Fibroblast of upper back skin (primary cell): ENCODE data around the gene CUX1.

Experiments used
- DNase-seq: peaks from one replicate; pipeline ENCODE4 v3.0.0-alpha.2; 2013

CUX1 gene

DNA sequence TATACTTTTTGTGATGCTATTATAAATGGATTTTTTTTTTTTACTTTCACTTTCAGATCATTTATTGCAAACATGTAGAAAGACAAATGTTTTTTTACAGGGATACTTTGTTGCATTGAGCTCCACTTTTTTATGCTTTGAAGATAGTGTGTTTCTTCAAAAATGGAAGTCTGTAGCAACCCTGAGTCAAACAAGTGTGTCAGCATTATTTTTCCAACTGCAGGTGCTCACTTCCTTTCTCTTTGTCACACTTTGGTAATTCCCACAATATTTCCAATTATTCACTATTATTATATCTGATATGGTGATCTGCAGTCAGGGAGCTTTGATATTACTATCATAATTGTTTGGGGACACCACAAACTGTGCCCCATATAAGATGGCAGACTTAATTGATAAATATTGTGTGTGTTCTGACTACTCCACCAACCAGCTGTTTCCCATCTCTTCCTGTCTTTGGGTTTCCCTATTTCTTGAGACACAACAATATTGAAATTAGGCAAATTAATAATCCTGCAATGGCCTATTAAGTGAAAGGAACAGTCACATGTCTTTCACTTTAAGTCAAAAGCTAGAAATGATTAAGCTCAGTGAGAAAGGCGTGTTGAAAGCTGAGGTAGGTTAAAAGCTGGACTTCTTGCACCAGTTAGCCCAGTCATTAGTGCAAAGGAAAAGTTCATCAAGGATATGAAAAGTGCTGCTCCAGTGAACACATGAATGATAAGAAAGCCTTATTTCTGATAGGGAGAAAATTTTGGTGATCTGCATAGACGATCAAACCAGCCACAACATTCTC lies 238.0 kb downstream of the CUX1 start:
- DNase-seq = no peak

DNA sequence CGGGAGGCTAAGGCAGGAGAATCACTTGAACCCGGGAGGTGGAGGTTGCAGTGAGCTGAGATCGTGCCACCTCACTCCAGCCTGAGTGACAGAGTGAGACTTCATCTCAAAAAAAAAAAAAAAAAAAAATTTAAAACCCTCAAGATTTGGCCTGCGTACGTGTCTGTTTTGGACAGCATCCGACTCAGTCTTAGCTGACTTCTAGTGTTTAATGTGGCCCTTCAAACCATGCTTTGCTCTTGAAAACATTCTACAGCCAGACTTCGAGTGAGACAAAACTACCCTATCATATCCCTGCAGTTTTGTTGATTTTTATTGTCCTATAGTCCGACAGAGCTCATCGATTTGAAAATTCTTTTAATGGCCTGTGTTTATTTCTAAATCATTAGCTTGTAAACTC lies 242.1 kb downstream of the CUX1 start:
- DNase-seq = no peak

DNA sequence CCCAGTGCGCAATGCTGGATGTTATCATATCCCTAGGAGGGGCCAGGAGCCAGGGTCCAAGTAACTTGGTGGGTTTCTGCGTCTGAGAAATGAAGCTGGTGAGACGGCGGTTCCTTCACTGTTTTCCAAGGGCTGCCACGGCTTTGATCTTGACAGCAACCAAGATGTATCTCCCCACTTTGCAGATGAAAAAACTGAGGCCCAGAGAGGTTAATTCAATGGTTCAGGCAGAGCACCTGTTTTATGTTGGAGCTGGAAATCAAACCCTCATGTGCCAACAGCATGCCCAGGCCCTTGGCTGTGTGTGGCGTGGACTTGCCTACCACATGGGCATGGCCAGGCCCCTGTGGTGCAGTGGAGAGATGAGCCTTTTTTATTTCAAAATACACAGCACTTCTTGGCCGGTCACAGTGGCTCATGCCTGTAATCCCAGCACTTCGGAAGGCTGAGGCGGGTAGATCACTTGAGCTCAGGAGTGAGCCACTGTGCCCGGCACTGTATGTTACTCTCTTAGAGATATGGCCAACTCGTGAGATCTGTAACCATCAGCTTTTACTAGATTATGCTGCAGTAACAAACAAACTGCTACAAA lies 244.0 kb downstream of the CUX1 start:
- DNase-seq = no peak

DNA sequence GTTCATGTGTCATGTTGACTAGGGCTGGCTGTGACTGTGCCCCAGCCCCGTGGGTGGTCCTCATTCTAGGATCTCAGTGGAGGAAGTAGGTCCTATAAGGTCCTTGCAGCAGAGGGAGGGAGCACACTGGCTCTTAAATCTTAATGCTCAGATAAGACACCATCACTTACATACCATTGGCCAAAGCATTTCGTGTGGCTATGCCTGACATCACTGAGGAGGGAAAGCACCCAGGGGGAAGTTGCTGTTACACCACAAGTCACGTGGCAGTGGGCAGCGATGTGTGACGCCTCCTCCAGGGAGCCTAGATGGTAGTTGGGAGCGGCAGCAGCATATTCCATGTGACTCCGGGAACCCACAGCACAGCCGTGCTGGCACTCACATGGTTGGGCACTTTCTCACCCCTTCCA lies 244.6 kb downstream of the CUX1 start:
- no peak for DNase-seq

DNA sequence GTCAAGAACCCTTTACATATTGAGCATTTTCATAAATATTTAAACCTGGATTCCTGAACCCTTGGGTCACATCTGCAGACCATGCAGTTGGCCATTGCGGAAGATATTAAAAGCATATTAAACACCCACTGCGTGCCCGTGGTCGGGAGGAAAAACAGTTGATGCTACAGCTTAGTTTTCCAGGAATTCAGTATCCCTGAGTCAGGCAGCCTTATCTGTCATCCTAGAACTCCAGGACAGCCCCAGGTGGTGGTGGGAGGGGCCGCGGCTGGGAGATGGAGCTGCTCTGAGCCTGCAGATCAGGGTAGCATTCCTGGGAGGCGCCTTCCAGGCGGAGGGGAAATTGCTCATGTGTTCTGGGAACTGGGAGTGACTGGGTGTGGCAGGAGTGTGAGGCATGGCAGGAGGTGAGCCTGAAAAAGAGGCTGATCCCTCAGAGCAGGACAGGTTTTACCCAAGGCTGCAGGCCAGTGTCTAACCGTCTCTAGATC lies 246.3 kb downstream of the CUX1 start:
- peak; percentile 73 for DNase-seq

DNA sequence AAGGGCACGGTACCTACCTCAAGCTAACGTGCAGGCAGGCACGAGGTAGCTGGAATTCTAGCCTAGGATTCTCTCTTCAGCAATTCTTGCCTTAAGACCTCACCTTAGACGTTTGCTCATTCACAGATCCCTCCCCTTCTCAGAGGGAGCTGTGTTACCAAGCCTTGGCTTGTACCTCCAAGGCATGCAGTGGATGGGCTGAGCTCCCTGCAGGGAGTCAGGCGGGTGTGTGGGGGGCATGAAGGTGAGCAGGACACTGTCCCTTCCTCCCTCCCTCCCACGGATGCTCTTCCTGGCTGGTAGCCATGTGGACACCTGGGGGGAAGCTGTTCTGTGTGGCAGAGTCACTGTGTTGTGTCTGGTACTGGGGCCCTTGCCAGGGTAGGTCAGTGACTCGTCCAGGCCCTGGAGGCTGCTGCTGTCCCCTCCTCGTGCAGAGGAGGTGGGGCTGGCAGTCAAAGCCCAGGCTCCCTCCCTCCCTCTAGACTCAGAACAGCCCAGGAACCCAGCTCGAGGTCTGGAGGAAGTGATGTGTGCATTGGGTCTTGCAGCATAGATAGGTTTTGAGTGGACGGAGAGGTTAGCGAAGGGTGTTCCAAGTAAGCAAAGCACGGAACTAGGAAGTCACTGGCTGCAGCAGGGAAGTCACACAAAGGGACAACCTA lies 247.1 kb downstream of the CUX1 start:
- DNase-seq = no peak

DNA sequence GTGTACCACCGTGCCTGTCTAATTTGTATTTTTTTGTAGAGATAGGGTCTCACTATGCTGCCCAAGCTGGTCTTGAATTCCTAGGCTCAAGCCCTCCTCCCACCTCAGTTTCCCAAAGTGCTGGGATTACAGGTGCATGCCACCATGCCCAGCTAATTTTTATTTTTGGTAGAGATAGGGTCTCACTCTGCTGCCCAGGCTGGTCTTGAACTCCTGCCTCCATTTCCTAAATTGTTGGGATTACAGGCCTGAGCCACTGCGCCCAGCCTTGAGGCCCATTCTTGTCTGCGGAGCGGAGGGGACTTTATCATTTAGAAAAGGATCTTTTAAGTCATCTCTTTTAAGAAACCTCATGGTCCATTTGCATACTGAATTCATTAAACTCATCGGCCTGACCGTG lies 247.8 kb downstream of the CUX1 start:
- DNase-seq = no peak

DNA sequence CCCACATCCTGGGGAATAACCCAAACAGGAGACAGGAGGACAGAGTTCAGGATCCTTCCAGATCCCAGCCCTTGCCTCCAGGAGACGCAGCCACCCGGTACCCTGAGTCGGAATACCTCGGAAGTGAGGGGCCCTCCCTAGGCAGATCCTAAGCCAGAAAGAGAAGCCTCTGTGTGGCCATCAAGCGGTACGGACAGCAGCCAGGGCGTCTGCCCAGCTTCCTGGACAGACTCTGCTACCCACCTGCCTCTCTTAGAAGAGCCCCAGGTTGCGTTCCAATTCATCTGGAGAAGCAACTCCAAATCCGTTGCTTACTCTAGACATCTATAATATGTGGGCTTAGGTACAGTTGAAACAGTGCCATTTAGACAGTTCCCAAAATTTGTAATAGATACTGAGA lies 249.1 kb downstream of the CUX1 start:
- DNase-seq = no peak

DNA sequence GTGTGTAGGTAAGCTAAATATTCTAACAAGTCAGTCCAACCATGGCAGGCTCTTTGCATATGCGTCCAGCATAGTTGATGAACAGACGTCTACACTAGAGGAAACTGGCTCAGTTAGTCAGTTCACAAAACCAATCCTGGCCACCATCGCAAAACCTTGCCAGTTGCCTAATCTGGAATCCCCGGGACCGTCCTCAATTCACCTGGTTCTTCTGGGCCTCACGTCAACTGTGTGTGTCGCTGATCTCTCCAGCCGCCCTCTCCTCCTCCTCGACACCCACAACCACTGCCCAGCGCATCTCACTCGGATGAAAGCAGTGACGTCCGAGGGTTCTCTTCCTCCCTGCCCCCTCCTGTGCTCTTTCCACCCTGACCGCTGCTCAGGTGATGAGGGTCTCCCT lies 251.4 kb downstream of the CUX1 start:
- no peak for DNase-seq

DNA sequence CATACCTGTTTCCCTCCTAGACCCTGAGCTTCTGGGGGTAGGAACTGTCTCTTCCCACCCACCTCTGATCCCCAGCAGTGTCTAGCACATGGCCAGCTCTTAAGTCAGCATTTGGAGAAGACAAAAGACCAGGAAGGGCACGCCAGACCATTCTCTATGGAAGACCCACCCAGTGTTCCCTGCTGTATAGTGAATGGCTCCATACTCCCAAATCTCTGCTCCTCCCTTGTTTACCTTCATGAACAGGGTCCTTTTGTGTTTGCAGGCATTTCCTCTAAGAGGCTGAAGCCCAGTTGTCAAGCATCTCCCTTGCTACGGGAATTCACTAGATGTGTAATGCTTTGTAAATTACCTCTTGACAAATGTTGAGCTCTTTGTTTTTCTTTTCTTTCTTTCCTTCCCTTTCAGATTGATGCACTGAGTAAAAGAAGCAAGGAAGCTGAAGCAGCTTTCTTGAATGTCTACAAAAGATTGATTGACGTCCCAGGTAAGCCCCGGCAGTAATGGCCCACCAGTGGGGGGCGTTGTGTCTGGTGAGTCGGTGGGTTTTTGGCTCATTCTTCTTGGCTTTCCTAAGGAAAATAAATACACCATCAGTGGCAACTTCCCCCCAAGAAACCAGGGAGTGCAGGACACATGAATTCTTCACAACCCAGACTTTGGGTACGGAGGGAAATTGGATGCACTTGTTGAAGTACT lies 252.7 kb downstream of the CUX1 start:
- no peak for DNase-seq

DNA sequence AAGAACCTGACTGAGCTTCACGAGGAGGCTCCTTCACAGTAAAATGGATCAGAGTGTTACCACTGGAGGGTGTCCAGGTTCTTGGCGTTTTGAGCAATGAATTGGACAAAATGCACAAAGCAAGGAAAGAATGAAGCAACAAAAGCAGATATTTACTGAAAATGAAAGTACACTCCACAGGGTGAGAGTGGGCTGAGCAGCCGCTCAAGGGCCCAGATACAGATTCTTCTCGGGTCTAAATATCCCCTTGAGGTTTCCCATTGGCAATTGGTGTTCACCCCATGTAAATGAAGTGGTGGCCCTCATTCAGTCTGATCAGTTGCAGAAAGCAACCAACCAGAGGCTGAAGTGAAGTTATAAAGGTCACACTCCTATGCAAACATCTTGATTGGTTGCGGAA lies 254.6 kb downstream of the CUX1 start:
- DNase-seq = no peak

DNA sequence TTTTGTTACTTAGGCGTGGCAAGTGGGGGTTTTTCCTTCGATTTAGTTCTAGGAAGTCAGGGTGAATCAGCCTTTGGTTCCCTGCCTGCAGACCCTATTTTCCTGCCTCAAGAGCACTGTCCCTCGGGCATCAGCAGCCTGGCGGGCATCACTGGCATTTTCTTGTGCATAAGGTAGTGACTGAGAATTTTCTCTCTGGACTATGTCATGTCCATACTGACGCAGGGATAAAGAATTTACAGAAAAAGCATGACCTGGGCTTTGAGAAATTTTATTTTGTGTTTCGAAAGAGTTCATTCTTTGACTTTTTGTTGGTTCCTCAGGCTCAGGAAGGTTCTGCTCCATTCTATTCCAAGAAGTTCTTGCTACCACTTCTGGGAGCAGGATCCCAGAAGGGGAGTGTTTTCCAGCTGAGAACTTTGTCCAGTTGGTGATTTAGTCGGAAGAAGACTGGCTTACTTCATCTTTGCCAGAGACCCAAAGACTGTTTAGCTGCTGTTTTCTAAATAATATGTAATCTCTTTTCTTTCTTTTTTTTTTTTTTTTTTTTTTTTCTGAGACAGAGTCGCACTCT lies 255.3 kb downstream of the CUX1 start:
- no peak for DNase-seq

DNA sequence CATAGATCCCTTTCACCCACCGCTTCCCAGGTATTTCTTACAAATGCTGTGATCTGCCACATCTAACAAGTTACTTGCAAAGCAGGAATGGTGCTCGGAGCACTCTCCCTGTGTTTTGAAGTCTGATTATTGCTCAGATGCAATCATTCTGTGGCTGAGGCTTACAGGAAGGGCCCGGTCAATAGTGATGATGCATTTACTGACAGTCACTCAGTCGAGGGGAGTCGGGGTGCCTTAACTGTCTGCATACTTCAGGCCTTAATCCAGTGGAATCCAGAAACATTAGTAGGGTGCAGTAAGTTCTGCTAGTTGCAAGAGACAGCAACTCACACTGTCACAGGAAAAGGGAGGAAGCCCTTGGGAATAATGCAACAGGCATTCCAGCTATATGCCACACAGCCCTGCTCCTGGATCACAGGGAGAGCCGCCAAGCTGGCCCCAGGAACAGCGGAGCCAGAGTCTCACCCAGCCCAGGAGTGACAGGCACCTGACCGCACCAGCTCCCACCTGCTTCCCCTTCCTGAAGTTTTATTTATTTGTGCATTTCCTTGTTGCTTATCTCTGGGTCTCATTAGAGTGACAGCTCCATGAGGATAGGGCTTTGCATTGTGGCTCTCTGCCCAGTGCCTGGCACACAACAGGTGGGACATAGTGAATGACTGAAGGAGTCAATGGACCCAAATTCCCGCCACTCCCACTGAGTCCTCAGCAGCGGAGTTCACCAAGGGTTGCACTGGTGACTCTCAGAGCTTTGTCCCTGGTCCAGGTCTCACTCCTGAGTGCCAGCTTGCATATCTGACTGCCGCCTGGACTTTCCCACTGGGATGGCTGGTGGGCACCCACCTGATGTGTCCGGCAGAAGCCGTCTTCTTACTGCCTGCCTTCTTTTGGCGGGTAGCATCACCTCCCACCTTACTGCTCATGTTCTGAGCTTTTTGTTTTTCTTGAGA lies 256.8 kb downstream of the CUX1 start:
- peak; percentile 30 for DNase-seq

DNA sequence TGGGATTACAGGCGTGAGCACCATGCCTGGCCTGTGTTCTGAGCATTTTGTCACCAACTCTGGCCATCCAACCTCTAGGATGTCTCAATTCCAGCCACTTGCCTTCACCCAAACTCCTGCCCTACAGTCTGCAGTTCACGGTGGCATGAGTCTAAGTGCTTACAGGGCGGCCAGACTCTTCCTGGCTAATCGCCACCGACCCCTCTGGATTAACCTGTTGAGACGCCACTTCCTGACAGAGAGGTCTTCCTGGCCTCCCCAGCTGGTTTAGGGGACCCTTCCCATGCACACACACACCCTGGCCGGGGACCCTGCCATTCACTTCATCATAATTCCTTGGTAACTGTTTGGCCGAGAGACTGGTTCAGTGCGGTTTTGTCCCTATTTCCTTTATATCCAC lies 257.7 kb downstream of the CUX1 start:
- no peak for DNase-seq

DNA sequence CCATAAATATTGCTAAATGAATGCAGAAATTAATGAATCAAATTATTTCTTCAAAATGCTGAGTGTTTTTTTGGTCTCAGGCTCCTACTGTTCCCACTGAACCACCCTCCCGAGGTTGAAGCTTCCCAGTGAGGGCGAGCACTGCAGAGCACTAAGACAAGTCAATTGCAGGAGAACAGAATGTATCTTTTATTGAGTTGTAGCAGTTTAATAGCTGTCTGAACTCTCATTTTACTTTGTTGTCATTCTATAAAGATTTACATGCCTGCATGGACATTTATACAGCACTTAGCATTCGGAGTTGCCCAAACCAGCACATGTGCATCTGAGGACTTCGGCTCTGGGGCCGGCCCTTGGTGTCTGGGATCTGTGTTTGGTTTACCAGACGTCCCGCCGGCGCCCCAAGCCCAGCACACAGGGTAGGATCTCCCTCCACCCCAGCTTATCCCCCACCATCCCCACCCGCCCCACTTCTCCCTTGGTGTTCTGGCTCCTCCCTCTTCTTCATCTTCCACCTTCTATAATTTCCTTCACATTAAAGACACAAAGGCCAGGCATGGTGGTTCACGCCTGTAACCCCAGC lies 258.2 kb downstream of the CUX1 start:
- DNase-seq = no peak

DNA sequence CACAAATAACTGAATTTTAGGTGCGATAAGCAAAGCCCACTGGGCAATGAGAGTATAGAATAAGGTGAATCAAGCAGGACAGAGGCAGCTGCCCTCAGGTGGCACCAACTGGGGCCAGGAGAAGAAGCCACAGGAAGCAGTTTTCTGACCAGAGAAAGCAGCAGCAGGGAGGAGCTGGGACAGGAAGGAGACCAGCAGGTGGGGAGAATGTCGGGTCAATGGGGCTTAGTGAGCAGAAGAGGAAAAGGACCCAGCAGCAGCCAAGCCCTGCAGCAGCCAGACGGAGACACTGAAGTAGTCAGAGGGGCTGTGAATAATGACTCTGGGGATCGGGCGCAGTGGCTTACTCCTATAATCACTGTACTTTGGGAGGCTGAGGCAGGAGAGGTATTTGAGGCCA lies 259.7 kb downstream of the CUX1 start:
- DNase-seq = no peak

DNA sequence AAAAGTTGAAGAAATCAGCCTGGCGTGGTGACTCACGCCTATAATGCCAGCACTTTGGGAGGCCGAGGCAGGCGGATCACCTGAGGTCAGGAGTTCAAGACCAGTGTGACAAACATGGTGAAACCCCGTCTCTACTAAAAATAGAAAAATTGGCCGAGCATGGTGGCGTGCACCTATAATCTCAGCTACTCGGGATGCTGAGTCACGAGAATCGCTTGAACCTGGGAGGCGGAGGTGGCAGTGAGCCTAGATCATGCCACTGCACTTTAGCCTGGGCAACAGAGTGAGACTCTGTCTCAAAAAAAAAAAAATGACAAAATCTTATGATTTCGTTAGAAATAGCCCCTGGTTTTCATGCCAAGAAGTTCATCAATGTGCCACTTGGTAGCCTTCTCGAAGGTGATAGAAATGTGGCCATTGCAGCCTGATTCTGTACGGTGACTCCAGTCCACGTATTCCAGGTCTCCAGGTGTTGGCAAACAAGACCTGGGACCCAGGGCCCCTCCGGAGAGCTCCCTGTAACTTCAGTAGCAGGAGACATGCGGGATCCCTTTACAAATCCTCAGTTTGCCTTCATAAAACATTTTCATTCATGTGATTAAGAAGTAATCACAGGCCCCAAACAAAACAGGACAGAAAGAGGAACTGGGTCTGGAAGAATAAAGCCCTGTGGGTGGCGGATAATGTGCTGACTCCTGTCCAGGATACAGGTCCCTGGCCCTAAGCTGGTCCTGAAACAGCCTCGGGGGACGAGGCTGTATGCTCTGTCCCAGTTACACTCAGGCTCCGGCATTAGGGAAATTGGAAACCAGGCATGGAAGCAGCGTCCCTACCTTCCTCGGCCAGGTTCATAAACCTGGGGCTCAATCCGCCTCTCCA lies 262.0 kb downstream of the CUX1 start:
- no peak for DNase-seq

DNA sequence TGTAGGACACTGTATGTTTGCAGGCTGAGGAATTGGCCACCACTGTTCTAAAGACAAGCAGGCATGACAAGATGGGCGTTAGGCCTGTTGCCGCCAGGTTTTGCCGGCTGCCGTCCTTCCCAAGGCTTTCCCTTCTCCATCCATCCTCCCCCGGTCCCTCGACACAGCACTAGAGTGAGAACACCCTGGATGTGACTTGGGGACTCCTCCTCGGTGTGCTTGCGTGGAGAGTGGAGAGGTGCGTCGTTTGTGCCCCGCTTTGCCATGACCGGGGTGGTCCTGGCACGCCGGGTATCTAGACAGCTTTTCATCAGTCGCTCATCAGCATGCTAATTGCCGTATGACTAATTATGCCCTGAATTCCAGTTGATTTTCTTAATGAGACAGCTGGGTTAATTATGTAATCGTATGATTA lies 262.6 kb downstream of the CUX1 start:
- DNase-seq = no peak

DNA sequence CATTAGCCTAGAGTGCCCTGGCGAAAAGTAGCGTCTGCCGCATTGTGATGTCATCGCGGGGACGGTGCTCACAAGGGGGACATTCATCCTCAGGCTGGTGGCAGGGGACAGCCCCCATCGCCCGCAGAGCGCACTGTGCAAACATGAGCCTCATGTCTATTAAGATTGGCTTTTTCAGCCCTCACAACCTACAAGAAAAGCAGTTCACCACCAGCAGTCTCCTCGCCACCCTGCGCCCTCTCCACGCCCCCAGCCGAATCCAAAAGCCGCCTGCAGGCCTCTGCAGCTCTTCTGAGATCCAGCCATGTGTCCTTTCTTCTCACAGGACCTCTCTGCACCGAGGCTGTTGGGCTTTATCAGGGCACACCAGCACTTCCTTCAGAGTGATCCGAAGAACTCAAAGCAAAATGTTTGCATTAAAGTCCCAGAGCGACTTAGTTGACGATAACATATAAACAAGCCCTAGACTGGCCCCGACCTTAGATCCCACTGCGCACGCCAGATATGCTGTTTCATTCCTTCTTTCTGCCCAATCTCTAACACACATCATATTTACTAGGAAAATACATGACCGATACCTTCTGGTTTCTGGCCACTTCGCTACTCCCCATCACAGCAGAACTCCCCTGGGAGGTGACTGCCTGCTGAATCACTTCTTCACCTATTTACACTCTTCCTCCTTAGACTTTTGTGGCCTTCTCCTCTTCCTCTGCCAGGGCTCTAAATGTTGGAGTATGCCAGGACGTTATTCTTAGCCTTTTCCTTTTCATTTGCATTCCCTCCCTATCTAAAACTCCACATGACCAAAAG lies 263.2 kb downstream of the CUX1 start:
- no peak for DNase-seq

DNA sequence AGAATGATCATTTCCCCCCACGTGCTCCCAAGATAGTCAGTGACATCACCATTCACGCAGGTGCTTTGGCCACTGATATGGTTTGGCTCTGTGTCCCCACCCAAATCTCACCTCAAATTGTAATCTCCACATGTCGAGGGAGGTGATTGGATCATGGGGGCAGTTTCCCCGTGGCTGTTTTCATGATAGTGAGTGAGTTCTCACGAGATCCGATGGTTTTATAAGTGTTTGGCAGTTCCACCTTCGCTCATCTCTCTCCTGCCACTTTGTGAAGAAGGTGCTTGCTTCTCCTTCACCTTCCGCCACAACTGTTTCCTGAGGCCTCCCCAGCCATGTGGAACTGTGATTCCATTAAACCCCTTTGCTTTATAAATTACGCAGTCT lies 263.8 kb downstream of the CUX1 start:
- no peak for DNase-seq
